Ishikawa (cell line): ENCODE data around the gene PKLR.

ENCODE experiments used
- CEBPB ChIP-seq: IDR thresholded peaks from 2 replicates; pipeline ENCODE4 v1.6.1; 2012
- CREB1 ChIP-seq: IDR thresholded peaks from 2 replicates; pipeline ENCODE4 v1.6.1; 2012; ENCODE audit warnings: low read depth
- EGR1 ChIP-seq: IDR thresholded peaks from 2 replicates; pipeline ENCODE4 v1.6.1; 2012
- EP300 ChIP-seq: IDR thresholded peaks from 2 replicates; pipeline ENCODE4 v1.6.1; 2012; ENCODE audit warnings: borderline replicate concordance
- FOXM1 ChIP-seq: IDR thresholded peaks from 2 replicates; pipeline ENCODE4 v1.6.1; 2012; ENCODE audit warnings: low read depth, borderline replicate concordance
- MAX ChIP-seq: IDR thresholded peaks from 2 replicates; pipeline ENCODE4 v1.6.1; 2012
- NFIC ChIP-seq: IDR thresholded peaks from 2 replicates; pipeline ENCODE4 v1.6.1; 2012
- RAD21 ChIP-seq: IDR thresholded peaks from 2 replicates; pipeline ENCODE4 v1.6.1; 2012; ENCODE audit warnings: low read depth
- REST ChIP-seq: IDR thresholded peaks from 2 replicates; pipeline ENCODE4 v1.6.1; 2012; ENCODE audit warnings: low read depth, mild to moderate bottlenecking
- TAF1 ChIP-seq: IDR thresholded peaks from 2 replicates; pipeline ENCODE4 v1.6.1; 2012; ENCODE audit warnings: low read depth, mild to moderate bottlenecking
- TCF12 ChIP-seq: IDR thresholded peaks from 2 replicates; pipeline ENCODE4 v1.6.1; 2012; ENCODE audit warnings: low read depth
- TEAD4 ChIP-seq: IDR thresholded peaks from 2 replicates; pipeline ENCODE4 v1.6.1; 2012
- USF1 ChIP-seq: IDR thresholded peaks from 2 replicates; pipeline ENCODE4 v1.6.1; 2012
- YY1 ChIP-seq: IDR thresholded peaks from 2 replicates; pipeline ENCODE4 v1.6.1; 2012; ENCODE audit warnings: low read depth
- ZBTB7A ChIP-seq: IDR thresholded peaks from 2 replicates; pipeline ENCODE4 v1.6.1; 2012; ENCODE audit warnings: low read depth

The PKLR gene

DNA sequence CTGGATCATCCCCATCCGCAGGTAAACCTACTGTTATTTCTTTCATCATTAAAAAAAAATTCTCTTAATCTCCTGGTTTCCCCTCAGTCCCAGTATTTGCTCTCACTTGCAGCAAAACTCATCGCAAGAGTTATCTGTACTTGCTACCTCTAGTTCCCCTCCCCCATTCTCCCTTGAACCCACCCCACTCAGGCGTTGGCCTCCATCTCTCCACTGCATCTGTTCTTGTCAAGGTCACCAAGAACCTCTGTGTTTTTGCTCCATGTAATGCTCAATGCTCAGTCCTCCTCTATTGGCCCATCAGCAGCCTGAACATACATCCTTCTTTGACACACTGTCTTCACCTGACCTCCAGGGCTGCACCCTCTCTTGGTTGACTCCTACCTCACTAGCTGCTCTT lies 4.6 kb downstream of the PKLR start:
- TF ChIP-seq EP300: no peak
- no peak for TF ChIP-seq ZBTB7A
- no peak for TF ChIP-seq MAX
- no peak for TF ChIP-seq FOXM1
- no peak for TF ChIP-seq RAD21
- TF ChIP-seq CEBPB: no peak
- TF ChIP-seq TEAD4: no peak
- TF ChIP-seq CREB1: no peak
- TF ChIP-seq REST: no peak
- no peak for TF ChIP-seq NFIC
- no peak for TF ChIP-seq TCF12
- TF ChIP-seq TAF1: no peak
- TF ChIP-seq YY1: no peak
- TF ChIP-seq USF1: no peak
- TF ChIP-seq EGR1: no peak

GRCh38 chr1:155295942-155296267 lies 5.3 kb downstream of the PKLR start:
- TF ChIP-seq NFIC: no peak
- TF ChIP-seq EP300: no peak
- no peak for TF ChIP-seq TEAD4
- no peak for TF ChIP-seq TAF1

- no peak for TF ChIP-seq CEBPB
- TF ChIP-seq USF1: no peak
Observed at GRCh38 chr1:155295183-155295941, 5.9 kb downstream of the PKLR start.

DNA sequence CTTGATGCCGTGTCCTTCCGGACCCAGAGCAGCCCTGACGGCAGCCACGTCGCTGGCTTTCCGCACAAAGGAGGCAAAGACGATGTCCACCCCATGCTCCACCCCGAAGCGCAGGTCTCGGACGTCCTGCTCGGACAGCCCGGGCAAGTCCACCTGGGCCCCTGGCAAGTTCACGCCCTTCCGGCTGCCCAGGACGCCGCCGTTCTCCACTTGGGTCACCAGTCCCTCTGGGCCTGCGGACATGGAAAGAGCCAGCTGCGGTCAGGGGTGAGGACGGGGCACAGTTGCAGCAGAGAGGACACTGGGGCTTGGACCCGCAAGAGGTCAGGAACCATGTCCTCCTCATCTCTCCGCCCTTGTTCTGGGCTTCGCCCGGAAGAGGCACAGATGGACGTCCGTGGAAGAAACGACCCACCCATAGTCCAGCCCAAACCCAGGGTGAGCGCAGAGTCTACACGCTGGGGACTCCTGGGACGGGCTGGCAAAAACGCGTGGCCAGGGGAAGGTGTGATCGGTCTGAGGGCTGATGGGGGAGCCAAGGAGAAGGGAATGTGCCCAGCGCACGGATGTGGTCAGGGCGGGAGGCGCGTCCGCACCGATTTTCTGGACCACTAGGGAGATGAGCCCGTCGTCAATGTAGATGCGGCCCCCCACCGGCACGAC lies 6.6 kb downstream of the PKLR start:
- no peak for TF ChIP-seq CREB1
- no peak for TF ChIP-seq TCF12
- TF ChIP-seq YY1: no peak
- TF ChIP-seq EP300: no peak
- TF ChIP-seq MAX: no peak

GRCh38 chr1:155293086-155293749 lies 8.0 kb downstream of the PKLR start:
- TF ChIP-seq USF1: no peak
- TF ChIP-seq ZBTB7A: no peak
- no peak for TF ChIP-seq EP300
- TF ChIP-seq YY1: no peak
- no peak for TF ChIP-seq EGR1
- TF ChIP-seq TEAD4: no peak
- no peak for TF ChIP-seq CEBPB
- no peak for TF ChIP-seq CREB1
- TF ChIP-seq FOXM1: no peak
- TF ChIP-seq MAX: no peak
- TF ChIP-seq RAD21: no peak
- no peak for TF ChIP-seq NFIC
- no peak for TF ChIP-seq TAF1
- TF ChIP-seq REST: no peak
- no peak for TF ChIP-seq TCF12
